ENCODE data around the gene DUSP14. TPM values are rescaled to one million over a fixed set of nuclear protein-coding genes. Genes with fewer than 3 reads are reported as not detected.

The DUSP14 gene
- total RNA-seq, 1 donor from 2014 or later: 21.5 TPM

GRCh38 chr17:37466471-37466870 is 23.2 kb upstream of the DUSP14 start:
- Mint-ChIP-seq H3K4me1 (no peaks in the 10 kb centered on the region), H3K36me3 (ENCODE audit: low read depth) (peaks cover 7% of the 10 kb centered on the region), H3K27me3 (ENCODE audit: low read depth) (no peaks in the 10 kb centered on the region), H3K9me3 (no peaks in the 10 kb centered on the region), H3K27ac (ENCODE audit: unreplicated experiment) (no peak overlapping the region), H3K4me3 (no peak overlapping the region)
- TF ChIP-seq CTCF (conservative IDR thresholded peaks at IDR 0.05): no peak
- no peak for DNase-seq (ENCODE audit: low read depth, low spot score)

- Mint-ChIP-seq H3K27ac (ENCODE audit: unreplicated experiment) (no peak overlapping the region), H3K9me3 (no peaks in the 10 kb centered on the region), H3K4me3 (no peak overlapping the region), H3K36me3 (ENCODE audit: low read depth) (peaks cover 12% of the 10 kb centered on the region), H3K27me3 (ENCODE audit: low read depth) (no peaks in the 10 kb centered on the region), H3K4me1 (no peaks in the 10 kb centered on the region)
- no peak for DNase-seq (ENCODE audit: low read depth, low spot score)
- TF ChIP-seq CTCF (conservative IDR thresholded peaks at IDR 0.05): no peak
Observed at GRCh38 chr17:37470181-37470580, 19.5 kb upstream of the DUSP14 start.

- Mint-ChIP-seq H3K4me1 (peaks cover 14% of the 10 kb centered on the region), H3K27ac (ENCODE audit: unreplicated experiment) (no peak overlapping the region), H3K27me3 (ENCODE audit: low read depth) (no peaks in the 10 kb centered on the region), H3K4me3 (no peak overlapping the region), H3K36me3 (ENCODE audit: low read depth) (peaks cover 26% of the 10 kb centered on the region), H3K9me3 (no peaks in the 10 kb centered on the region)
- no peak for DNase-seq (ENCODE audit: low read depth, low spot score)
- no peak for TF ChIP-seq CTCF (conservative IDR thresholded peaks at IDR 0.05)
Observed at GRCh38 chr17:37475731-37476420, 13.8 kb upstream of the DUSP14 start.

- TF ChIP-seq CTCF (conservative IDR thresholded peaks at IDR 0.05): no peak
- Mint-ChIP-seq H3K27me3 (ENCODE audit: low read depth) (no peaks in the 10 kb centered on the region), H3K27ac (ENCODE audit: unreplicated experiment) (no peak overlapping the region), H3K4me3 (no peak overlapping the region), H3K9me3 (no peaks in the 10 kb centered on the region), H3K36me3 (ENCODE audit: low read depth) (peaks cover 22% of the 10 kb centered on the region), H3K4me1 (peaks cover 14% of the 10 kb centered on the region)
- DNase-seq (ENCODE audit: low read depth, low spot score): no peak
Observed at GRCh38 chr17:37476431-37477120, 13.1 kb upstream of the DUSP14 start.

GRCh38 chr17:37478187-37478586 is 11.5 kb upstream of the DUSP14 start:
- no peak for DNase-seq (ENCODE audit: low read depth, low spot score)
- Mint-ChIP-seq H3K4me1 (peaks cover 20% of the 10 kb centered on the region), H3K36me3 (ENCODE audit: low read depth) (peaks cover 22% of the 10 kb centered on the region), H3K27me3 (ENCODE audit: low read depth) (no peaks in the 10 kb centered on the region), H3K9me3 (no peaks in the 10 kb centered on the region), H3K27ac (ENCODE audit: unreplicated experiment) (no peak overlapping the region), H3K4me3 (no peak overlapping the region)
- TF ChIP-seq CTCF (conservative IDR thresholded peaks at IDR 0.05): no peak

Data from neural crest cell (in vitro differentiated cells).